ENCODE measurements around the gene TLK1.

DNA sequence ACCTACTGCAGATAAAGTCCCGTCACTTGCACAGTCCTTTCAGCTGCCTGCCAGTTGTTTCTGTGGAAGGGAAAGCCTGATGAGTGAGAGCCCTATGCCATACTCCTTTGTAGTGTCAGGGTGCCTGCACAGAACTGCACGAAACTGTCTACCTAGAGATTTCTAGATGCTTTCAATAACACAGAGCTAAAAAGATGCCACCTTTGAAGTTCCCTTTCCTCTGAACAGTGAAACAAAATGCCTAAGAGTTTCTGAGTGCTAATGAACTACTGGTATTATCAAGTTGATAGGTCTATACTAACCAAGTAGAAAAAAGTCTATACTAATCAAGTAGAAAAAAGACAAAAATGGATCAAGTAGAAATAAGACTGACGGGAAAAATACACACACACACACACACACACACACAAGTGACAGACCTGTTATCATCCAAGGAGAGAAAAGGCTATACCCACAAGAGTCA is 79.0 kb downstream of the TLK1 start:
- TF ChIP-seq, protein P1, sequence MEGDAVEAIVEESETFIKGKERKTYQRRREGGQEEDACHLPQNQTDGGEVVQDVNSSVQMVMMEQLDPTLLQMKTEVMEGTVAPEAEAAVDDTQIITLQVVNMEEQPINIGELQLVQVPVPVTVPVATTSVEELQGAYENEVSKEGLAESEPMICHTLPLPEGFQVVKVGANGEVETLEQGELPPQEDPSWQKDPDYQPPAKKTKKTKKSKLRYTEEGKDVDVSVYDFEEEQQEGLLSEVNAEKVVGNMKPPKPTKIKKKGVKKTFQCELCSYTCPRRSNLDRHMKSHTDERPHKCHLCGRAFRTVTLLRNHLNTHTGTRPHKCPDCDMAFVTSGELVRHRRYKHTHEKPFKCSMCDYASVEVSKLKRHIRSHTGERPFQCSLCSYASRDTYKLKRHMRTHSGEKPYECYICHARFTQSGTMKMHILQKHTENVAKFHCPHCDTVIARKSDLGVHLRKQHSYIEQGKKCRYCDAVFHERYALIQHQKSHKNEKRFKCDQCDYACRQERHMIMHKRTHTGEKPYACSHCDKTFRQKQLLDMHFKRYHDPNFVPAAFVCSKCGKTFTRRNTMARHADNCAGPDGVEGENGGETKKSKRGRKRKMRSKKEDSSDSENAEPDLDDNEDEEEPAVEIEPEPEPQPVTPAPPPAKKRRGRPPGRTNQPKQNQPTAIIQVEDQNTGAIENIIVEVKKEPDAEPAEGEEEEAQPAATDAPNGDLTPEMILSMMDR (IDR thresholded peaks at IDR 0.05), result no peak
- no peak for TF ChIP-seq POLR2A (IDR thresholded peaks at IDR 0.05)

All from thyroid gland (tissue), 4 donors.